A549 (cell line): ENCODE results near the gene REC8. TPM values are rescaled to one million over a fixed set of nuclear protein-coding genes. Genes with fewer than 3 reads are reported as not detected.

Source experiments
- ATAC-seq, 2 experiments: fragments of 200-7000 bp in 1 of 2; fragments of >200 bp in 1 of 2; cut with Nextera tagmentation in 1 of 2; cut with Tn5 transposase in 1 of 2; 3 replicates each; pipeline versions ENCODE4 v1.8.0 to v1.9.1; 2018 to 2020; ENCODE audit warnings: mild to moderate bottlenecking in 1 of 2, moderate library complexity in 1 of 2
- CTCF ChIA-PET: fragments of 300-600 bp; sonication (Branson Sonifier 250); formaldehyde crosslinking; extraction: SDS; loops from one replicate; lab custom pipeline; 2021; ENCODE audit warnings: antibody characterized with exemption, inconsistent platforms; lab: Yijun Ruan, JAX
- POLR2A ChIA-PET: fragments of 350-600 bp; formaldehyde crosslinking; extraction: SDS; loops from one replicate; lab custom pipeline; 2021; ENCODE audit warnings: antibody characterized with exemption, inconsistent platforms; lab: Yijun Ruan, JAX
- DNase-seq, 2 experiments: peaks; one replicate each; pipeline versions ENCODE4 v3.0.0 to v3.0.0-alpha.2; 2011 to 2016; ENCODE audit warnings: low read depth in 1 of 2, low spot score in 1 of 2
- FAIRE-seq: peaks from 2 replicates; lab custom pipeline; 2011; peaks lifted over from hg19 to GRCh38; lab: Jason Lieb, UNC
- H3K27ac ChIP-seq, 2 experiments: fragments of >200 bp; sonication (Bioruptor Twin); formaldehyde crosslinking; 3 replicates each; pipeline ENCODE4 v1.5.1; 2016 to 2017
- H3K4me1 ChIP-seq: fragments of >200 bp; sonication (Bioruptor Twin); formaldehyde crosslinking; 3 replicates; pipeline ENCODE4 v1.6.1; 2016
- H3K4me2 ChIP-seq: fragments of >200 bp; sonication (Bioruptor Twin); formaldehyde crosslinking; 3 replicates; pipeline ENCODE4 v1.6.1; 2016
- H3K4me3 ChIP-seq: fragments of >200 bp; sonication (Bioruptor Twin); formaldehyde crosslinking; 3 replicates; pipeline ENCODE4 v1.5.1; 2016
- H3K9me3 ChIP-seq: fragments of >200 bp; sonication (Bioruptor Twin); formaldehyde crosslinking; 3 replicates; pipeline ENCODE4 v1.6.1; 2016
- CBX8 ChIP-seq: fragments of 200-600 bp; sonication (generic); IDR thresholded peaks from 2 replicates; pipeline ENCODE4 v1.6.1; 2016
- CEBPB ChIP-seq, 2 experiments: fragments of >200 bp in 1 of 2; sonication (Bioruptor Twin) in 1 of 2; formaldehyde crosslinking in 1 of 2; IDR thresholded peaks; 2 replicates each; pipeline ENCODE4 v1.6.1; 2012 to 2016
- CHD4 ChIP-seq: fragments of 200-600 bp; sonication (generic); IDR thresholded peaks from 2 replicates; pipeline ENCODE4 v1.6.1; 2016; ENCODE audit warnings: antibody characterized with exemption, mild to moderate bottlenecking, borderline replicate concordance
- E2F6 ChIP-seq: IDR thresholded peaks from 2 replicates; pipeline ENCODE4 v1.6.1; 2012; ENCODE audit warnings: low read depth, borderline replicate concordance
- FOXS1 ChIP-seq: fragments of 250-450 bp; sonication (Bioruptor Pico); IDR thresholded peaks from 2 replicates; pipeline ENCODE4 v1.5.0; 2020; ENCODE audit warnings: mild to moderate bottlenecking, moderate library complexity
- HDAC2 ChIP-seq: fragments of 200-600 bp; sonication (generic); IDR thresholded peaks from 2 replicates; pipeline ENCODE4 v1.6.1; 2016
- JUNB ChIP-seq: fragments of >200 bp; sonication (Bioruptor Twin); formaldehyde crosslinking; IDR thresholded peaks from 2 replicates; pipeline ENCODE4 v1.6.1; 2016
- MAZ ChIP-seq: fragments of 150-350 bp; IDR thresholded peaks from 2 replicates; pipeline ENCODE4 v1.6.1; 2014; ENCODE audit warnings: antibody characterized with exemption, low read depth, low read length, borderline replicate concordance
- NFE2L2 ChIP-seq: fragments of 150-350 bp; conservative IDR thresholded peaks from 2 replicates; pipeline ENCODE4 v1.6.1; 2014; ENCODE audit warnings: low read length
- POLR2A ChIP-seq: IDR thresholded peaks from 2 replicates; pipeline ENCODE4 v1.6.1; 2012; ENCODE audit warnings: mild to moderate bottlenecking, low read length
- RAD21 ChIP-seq, 2 experiments: fragments of >200 bp in 1 of 2; sonication (Bioruptor Twin) in 1 of 2; formaldehyde crosslinking in 1 of 2; IDR thresholded peaks in 1 of 2; conservative IDR thresholded peaks in 1 of 2; 2 replicates in 1 of 2; 3 replicates in 1 of 2; pipeline ENCODE4 v1.6.1; 2012 to 2018; ENCODE audit warnings: inconsistent platforms in 1 of 2
- RARB ChIP-seq: fragments of 250-450 bp; sonication (Bioruptor Pico); IDR thresholded peaks from 2 replicates; pipeline ENCODE4 v1.8.0; 2021; ENCODE audit warnings: mild to moderate bottlenecking, moderate library complexity
- RFX5 ChIP-seq: fragments of 450-650 bp; IDR thresholded peaks from 2 replicates; pipeline ENCODE4 v1.7.1; 2014; ENCODE audit warnings: antibody characterized with exemption, mild to moderate bottlenecking, moderate library complexity
- RNF2 ChIP-seq: fragments of 200-600 bp; sonication (generic); IDR thresholded peaks from 2 replicates; pipeline ENCODE4 v1.6.1; 2016; ENCODE audit warnings: low read depth, mild to moderate bottlenecking, antibody characterized with exemption, moderate library complexity, borderline replicate concordance
- SREBF2 ChIP-seq: fragments of 450-650 bp; IDR thresholded peaks from 2 replicates; pipeline ENCODE4 v1.6.1; 2014; ENCODE audit warnings: mild to moderate bottlenecking, moderate library complexity
- WGBS: methylation state at CpG from one replicate; pipeline ENCODE4 v1.1.6; 2017; ENCODE audit errors: missing lambda C conversion rate; 5-methylcytosine and 5-hydroxymethylcytosine counted together
- polyA plus RNA-seq, 4 experiments: library from polyadenylated mRNA; depleted of rRNA in 3 of 4; stranded (reverse); fragments of >200 nt; fragmentation: RNase III in 1 of 4; extraction: RNeasy Plus Mini Kit Qiagen cat#74134 plus additional on column Dnase treatment in 1 of 4; gene quantifications; 2 replicates in 3 of 4; 3 replicates in 1 of 4; pipeline ENCODE4 v1.2.3, GENCODE V29; 2011 to 2017
- TF ChIP-seq, protein P1 (sequence below): fragments of >200 bp; sonication (Bioruptor Twin); formaldehyde crosslinking; IDR thresholded peaks from 3 replicates; pipeline ENCODE4 v1.5.1; 2016
- TF ChIP-seq, protein P2 (sequence below): IDR thresholded peaks from 2 replicates; pipeline ENCODE4 v1.6.1; 2012

The REC8 gene
- polyA plus RNA-seq, 2 of the 4 experiments (the other 2 are of a cell fraction) = 1.9 to 4.2 TPM

DNA sequence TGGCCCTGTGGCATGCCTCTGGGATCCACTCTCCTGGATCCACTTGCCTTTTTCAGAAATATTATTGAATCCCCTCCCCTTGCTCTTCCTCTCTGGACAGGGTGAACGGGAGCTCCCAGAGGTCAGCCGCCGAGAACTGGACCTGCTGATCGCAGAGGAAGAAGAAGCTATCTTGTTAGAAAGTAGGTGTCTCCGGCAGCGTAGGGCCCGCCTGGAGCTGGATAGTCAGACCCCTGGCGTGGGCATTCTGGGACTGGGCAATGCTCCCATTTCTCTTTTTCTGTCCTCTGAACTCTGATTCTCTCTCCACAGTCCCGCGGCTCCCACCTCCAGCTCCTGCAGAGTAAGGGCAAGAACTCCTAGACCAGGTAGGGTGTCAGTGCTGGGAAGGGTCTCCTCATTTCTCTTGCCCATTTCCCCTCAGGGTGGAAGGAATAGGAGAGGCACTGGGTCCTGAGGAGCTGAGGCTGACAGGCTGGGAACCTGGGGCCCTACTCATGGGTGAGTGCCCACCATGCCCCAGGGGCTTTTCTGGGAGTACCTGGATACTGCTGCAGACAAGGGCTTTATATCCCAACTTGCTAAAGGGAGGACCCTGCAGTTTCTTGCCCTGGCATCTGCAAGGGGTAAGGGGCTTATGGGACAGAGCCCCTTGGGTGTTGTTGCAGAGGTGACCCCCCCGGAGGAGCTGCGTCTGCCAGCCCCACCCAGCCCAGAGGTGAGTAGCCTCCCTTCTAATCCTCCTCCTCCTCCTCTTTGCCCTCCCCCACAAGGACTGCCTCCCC is 5.4 kb downstream of the REC8 start (continued):
- TF ChIP-seq, protein P1, sequence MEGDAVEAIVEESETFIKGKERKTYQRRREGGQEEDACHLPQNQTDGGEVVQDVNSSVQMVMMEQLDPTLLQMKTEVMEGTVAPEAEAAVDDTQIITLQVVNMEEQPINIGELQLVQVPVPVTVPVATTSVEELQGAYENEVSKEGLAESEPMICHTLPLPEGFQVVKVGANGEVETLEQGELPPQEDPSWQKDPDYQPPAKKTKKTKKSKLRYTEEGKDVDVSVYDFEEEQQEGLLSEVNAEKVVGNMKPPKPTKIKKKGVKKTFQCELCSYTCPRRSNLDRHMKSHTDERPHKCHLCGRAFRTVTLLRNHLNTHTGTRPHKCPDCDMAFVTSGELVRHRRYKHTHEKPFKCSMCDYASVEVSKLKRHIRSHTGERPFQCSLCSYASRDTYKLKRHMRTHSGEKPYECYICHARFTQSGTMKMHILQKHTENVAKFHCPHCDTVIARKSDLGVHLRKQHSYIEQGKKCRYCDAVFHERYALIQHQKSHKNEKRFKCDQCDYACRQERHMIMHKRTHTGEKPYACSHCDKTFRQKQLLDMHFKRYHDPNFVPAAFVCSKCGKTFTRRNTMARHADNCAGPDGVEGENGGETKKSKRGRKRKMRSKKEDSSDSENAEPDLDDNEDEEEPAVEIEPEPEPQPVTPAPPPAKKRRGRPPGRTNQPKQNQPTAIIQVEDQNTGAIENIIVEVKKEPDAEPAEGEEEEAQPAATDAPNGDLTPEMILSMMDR = no peak

GRCh38 chr14:24177891-24178290 is 6.0 kb downstream of the REC8 start:
- ATAC-seq (no peak), DNase-seq (no peak)
- POLR2A ChIA-PET = interaction anchor here (1.1 kb wide), 1 partner anchor 18 kb away, joined by 5 read pairs; the partner anchor contains the start of gene TM9SF1
- Histone ChIP-seq H3K4me1 (no peaks in the 10 kb centered on the region), H3K9me3 (no peaks in the 10 kb centered on the region)
- no peak for TF ChIP-seq E2F6
- no peak for TF ChIP-seq CHD4
- no peak for TF ChIP-seq RARB (CRISPR knock-in tag)
- TF ChIP-seq JUNB = no peak
- TF ChIP-seq RNF2 = no peak
- no peak for TF ChIP-seq RFX5
- TF ChIP-seq CEBPB (IDR thresholded peaks at IDR 0.05) = no peak
- TF ChIP-seq POLR2A = no peak
- TF ChIP-seq NFE2L2 = no peak
- TF ChIP-seq RAD21 (conservative IDR thresholded peaks at IDR 0.05 in 1 of 2, IDR thresholded peaks at IDR 0.05 in 1 of 2) = no peak
- TF ChIP-seq CBX8 = no peak
- no peak for TF ChIP-seq HDAC2
- TF ChIP-seq MAZ = no peak
- TF ChIP-seq, protein P1 = no peak
- TF ChIP-seq, protein P2, sequence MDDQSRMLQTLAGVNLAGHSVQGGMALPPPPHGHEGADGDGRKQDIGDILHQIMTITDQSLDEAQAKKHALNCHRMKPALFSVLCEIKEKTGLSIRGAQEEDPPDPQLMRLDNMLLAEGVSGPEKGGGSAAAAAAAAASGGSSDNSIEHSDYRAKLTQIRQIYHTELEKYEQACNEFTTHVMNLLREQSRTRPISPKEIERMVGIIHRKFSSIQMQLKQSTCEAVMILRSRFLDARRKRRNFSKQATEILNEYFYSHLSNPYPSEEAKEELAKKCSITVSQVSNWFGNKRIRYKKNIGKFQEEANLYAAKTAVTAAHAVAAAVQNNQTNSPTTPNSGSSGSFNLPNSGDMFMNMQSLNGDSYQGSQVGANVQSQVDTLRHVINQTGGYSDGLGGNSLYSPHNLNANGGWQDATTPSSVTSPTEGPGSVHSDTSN = no peak
- TF ChIP-seq SREBF2 = no peak
- no peak for TF ChIP-seq FOXS1 (CRISPR knock-in tag)
- TF ChIP-seq, all 56 proteins: peak for 0
- no peak overlapping the region for H3K27ac ChIP-seq
- FAIRE-seq = no peak
- no peak overlapping the region for H3K4me3 ChIP-seq
- H3K4me2 ChIP-seq = no peak overlapping the region
- WGBS = 94% methylated on average over 6 of the region's 14 CpGs
- CTCF ChIA-PET = interaction anchor here (1.0 to 1.3 kb wide), 3 partner anchors 17 to 120 kb away, joined by 3 to 6 read pairs (median 4); partner anchors contain the start of gene IRF9
